A549 (cell line): ENCODE measurements around the gene TSC22D2.

Experiments
- CHD2 ChIP-seq: fragments of 150-350 bp; IDR thresholded peaks from 2 replicates; pipeline ENCODE4 v1.6.1; 2014; ENCODE audit warnings: low read length; ENCODE audit not compliant: partially characterized antibody
- CTCF ChIP-seq: fragments of >200 bp; sonication (Bioruptor Twin); formaldehyde crosslinking; IDR thresholded peaks from 3 replicates; pipeline ENCODE4 v1.5.1; 2016
- ESRRA ChIP-seq: fragments of 150-350 bp; IDR thresholded peaks from 2 replicates; pipeline ENCODE4 v1.6.1; 2014; ENCODE audit warnings: mild to moderate bottlenecking, low read length, borderline replicate concordance
- HDAC2 ChIP-seq: fragments of 200-600 bp; sonication (generic); IDR thresholded peaks from 2 replicates; pipeline ENCODE4 v1.6.1; 2016
- JUNB ChIP-seq: fragments of >200 bp; sonication (Bioruptor Twin); formaldehyde crosslinking; IDR thresholded peaks from 2 replicates; pipeline ENCODE4 v1.6.1; 2016
- MAZ ChIP-seq: fragments of 150-350 bp; IDR thresholded peaks from 2 replicates; pipeline ENCODE4 v1.6.1; 2014; ENCODE audit warnings: antibody characterized with exemption, low read depth, low read length, borderline replicate concordance
- NPAS2 ChIP-seq: fragments of 250-450 bp; sonication (Bioruptor Pico); IDR thresholded peaks from 2 replicates; pipeline ENCODE4 v1.8.0; 2022; ENCODE audit warnings: mild to moderate bottlenecking, moderate library complexity, borderline replicate concordance
- PBX3 ChIP-seq: IDR thresholded peaks from 2 replicates; pipeline ENCODE4 v1.6.1; 2012
- PHF8 ChIP-seq: fragments of 200-600 bp; sonication (generic); IDR thresholded peaks from 2 replicates; pipeline ENCODE4 v1.6.1; 2016; ENCODE audit warnings: low read depth, mild to moderate bottlenecking, antibody characterized with exemption, moderate library complexity, borderline replicate concordance
- POLR2A ChIP-seq: IDR thresholded peaks from 2 replicates; pipeline ENCODE4 v1.6.1; 2012; ENCODE audit warnings: mild to moderate bottlenecking, low read length
- POLR2AphosphoS2 ChIP-seq: conservative IDR thresholded peaks from 2 replicates; pipeline ENCODE4 v1.6.1; 2012; ENCODE audit warnings: low read length, improper control_type of control experiment, inconsistent platforms
- RAD21 ChIP-seq, 2 experiments: fragments of >200 bp in 1 of 2; sonication (Bioruptor Twin) in 1 of 2; formaldehyde crosslinking in 1 of 2; IDR thresholded peaks in 1 of 2; conservative IDR thresholded peaks in 1 of 2; 2 replicates in 1 of 2; 3 replicates in 1 of 2; pipeline ENCODE4 v1.6.1; 2012 to 2018; ENCODE audit warnings: inconsistent platforms in 1 of 2
- REST ChIP-seq: fragments of 200-600 bp; sonication (generic); IDR thresholded peaks from 2 replicates; pipeline ENCODE4 v1.6.1; 2016; ENCODE audit warnings: antibody characterized with exemption, mild to moderate bottlenecking, moderate library complexity
- USF2 ChIP-seq: fragments of 450-650 bp; IDR thresholded peaks from 2 replicates; pipeline ENCODE4 v1.6.1; 2014; ENCODE audit warnings: antibody characterized with exemption

- no peak for TF ChIP-seq CHD2
- no peak for TF ChIP-seq REST
- TF ChIP-seq CTCF = no peak
- no peak for TF ChIP-seq POLR2A
- no peak for TF ChIP-seq USF2
- TF ChIP-seq PBX3 = no peak
- no peak for TF ChIP-seq POLR2AphosphoS2
- no peak for TF ChIP-seq JUNB
- TF ChIP-seq HDAC2 = no peak
- TF ChIP-seq NPAS2 = no peak
- TF ChIP-seq MAZ = no peak
- no peak for TF ChIP-seq RAD21 (conservative IDR thresholded peaks at IDR 0.05 in 1 of 2, IDR thresholded peaks at IDR 0.05 in 1 of 2)
- no peak for TF ChIP-seq ESRRA
- no peak for TF ChIP-seq PHF8
Observed at GRCh38 chr3:150511122-150511821, 103.2 kb downstream of the TSC22D2 start.
